CD1c-positive myeloid dendritic cell (primary cell): ENCODE results near the gene GMPR2.

Experiments
- DNase-seq: peaks from one replicate; pipeline ENCODE4 v3.0.0-alpha.2; 2016; ENCODE audit errors: extremely low spot score

The GMPR2 gene

GRCh38 chr14:24286996-24287395 lies 54.3 kb downstream of the GMPR2 start:
- DNase-seq, result no peak
